ENCODE measurements around the gene EXOG.

GRCh38 chr3:38545983-38546382 is 49.8 kb downstream of the EXOG start:
- no peak for TF ChIP-seq CTCF (IDR thresholded peaks at IDR 0.05)
- TF ChIP-seq POLR2AphosphoS5 (IDR thresholded peaks at IDR 0.05; ENCODE audit: insufficient read depth in 1 of 2, low read depth in 1 of 2) = no peak
- no peak for TF ChIP-seq POLR2A (IDR thresholded peaks at IDR 0.05)
